Activated CD8-positive, alpha-beta memory T cell treated with anti-CD3 and anti-CD28 coated beads for 36 hours (primary cell): Measurements from ENCODE around the gene STS. TPM values are rescaled to one million over a fixed set of nuclear protein-coding genes. Genes with fewer than 3 reads are reported as not detected.
"Not testable (repeated sequence)": the region's sequence is repeated elsewhere in the genome, so short reads cannot be mapped to it uniquely, and the experiment has no call there.

ENCODE experiments used
- CTCF ChIA-PET: fragments of 350-600 bp; sonication (Branson Sonifier 250); formaldehyde crosslinking; loops from one replicate; lab custom pipeline; 2021; ENCODE audit warnings: antibody characterized with exemption; lab: Charles Lee
- POLR2A ChIA-PET: fragments of 350-600 bp; sonication (Branson Sonifier 250); formaldehyde crosslinking; loops from one replicate; lab custom pipeline; 2021; ENCODE audit warnings: antibody characterized with exemption; lab: Charles Lee
- total RNA-seq, 2 experiments: library from RNA; stranded (reverse); gene quantifications; one replicate each; pipeline ENCODE4 v1.2.3, GENCODE V29; 2021

The STS gene
- total RNA-seq, 2 experiments from 2014 or later = 1.9 to 2.1 TPM

DNA sequence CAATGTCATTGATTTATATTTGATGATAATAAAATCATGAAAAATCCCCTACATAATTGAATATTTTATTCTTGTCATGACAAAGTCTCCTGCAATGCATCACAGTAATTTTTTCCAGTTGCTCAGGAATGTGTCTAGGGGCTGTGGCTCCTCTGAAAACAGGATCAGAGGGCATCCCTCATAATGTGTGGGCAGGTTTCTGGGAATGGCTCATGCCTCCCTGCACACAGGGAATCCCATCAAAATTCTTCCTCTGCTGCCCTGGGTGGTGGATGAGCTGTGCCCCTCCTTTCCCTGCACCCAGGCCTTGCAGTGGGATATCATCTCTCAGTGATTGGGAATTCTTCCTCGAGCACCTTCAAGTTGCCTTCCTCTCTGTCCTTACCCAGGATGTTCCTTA is 20.9 kb downstream of the STS start:
- CTCF ChIA-PET = no interaction called here

GRCh38 chrX:7169627-7170026 is 22.1 kb downstream of the STS start:
- ChIA-PET POLR2A (no interaction called here), CTCF (no interaction called here)

More for the DNA sequence above, 20.9 kb downstream of the STS start:
- POLR2A ChIA-PET = no interaction called here

DNA sequence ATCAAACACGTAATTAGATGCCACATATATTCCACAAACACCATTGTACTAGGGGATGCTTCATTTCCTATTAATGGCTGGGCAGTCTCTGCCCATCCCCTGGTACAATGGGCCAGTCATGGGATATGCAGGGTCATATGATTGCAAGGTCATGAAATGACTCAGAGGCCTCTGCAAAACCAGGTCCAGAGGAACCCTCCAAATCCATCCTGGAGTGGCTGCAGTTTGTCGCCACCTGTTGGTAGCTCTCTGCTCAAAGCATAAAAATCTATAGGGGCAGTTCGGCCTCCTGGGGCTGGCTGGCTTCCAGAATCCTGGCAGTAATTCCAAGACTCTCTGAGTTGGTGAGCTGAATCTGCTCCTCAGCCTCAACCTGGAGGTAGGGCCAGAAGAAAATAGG is 23.4 kb downstream of the STS start:
- CTCF ChIA-PET = interaction anchor here (0.5 kb wide), 1 partner anchor 16 kb away, joined by 3 read pairs; no protein-coding TSS in a partner anchor
- POLR2A ChIA-PET = no interaction called here

- CTCF ChIA-PET, POLR2A ChIA-PET: not testable (repeated sequence)
Measured at GRCh38 chrX:7178859-7179258, 31.3 kb downstream of the STS start.

DNA sequence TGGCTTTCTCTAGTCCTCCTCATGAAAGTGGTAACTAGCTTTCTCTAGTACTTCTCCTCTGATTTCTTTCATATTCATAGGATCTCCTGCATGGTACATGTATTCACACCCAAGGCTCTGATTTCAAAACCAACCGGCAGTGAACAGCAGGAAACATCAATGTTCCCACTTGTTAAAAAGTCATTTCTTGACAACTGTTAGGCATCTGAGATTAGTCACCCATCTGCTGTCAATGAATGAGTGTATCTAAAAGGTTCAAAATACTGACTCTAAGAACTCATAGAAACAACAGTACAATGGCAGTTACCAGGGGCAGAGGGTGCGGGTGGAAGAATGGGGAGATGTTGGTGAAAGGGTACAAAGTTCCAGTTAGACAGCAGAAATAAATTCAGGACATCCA is 31.9 kb downstream of the STS start:
- CTCF ChIA-PET = no interaction called here
- POLR2A ChIA-PET = no interaction called here

DNA sequence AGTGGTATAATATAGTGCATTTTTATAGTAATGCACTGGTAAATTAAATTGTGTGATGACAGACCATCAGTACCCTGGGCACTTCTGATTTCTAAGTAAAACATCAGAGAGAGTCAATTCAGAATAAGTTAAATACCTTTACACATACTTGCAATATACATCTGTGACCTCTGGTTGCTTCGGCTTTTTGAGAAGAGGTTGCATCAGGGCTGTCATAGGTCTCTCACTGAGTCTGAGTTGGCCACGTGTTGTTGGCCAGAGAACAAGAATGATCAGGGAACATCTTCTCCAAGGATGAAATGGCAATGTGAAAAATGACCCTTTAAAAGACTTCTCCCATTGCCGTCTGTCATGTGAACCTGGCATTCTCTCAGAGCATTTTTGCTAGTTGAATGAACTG is 37.3 kb downstream of the STS start:
- ChIA-PET CTCF (no interaction called here), POLR2A (no interaction called here)

DNA sequence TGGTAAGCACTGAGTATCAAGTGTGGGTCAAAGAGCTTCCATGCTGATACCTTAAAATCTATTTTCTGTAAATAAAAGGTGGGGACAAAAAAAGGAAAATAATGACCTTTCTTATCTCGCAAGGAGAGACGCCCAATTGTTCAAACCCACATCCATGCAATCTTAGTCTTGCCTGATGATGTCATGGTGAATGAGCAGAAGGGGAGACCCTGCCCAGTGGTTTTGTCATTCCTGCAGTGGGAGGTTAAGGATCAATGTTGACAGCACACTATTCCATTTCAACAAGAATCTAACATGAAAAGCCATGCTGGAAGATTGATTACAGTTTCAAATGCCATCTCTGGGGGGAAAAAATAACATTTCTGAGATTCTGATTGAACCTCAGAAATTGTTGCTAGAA is 41.2 kb downstream of the STS start:
- POLR2A ChIA-PET = no interaction called here
- CTCF ChIA-PET = no interaction called here

- ChIA-PET CTCF (no interaction called here), POLR2A (no interaction called here)
Measured at GRCh38 chrX:7190157-7190556, 42.6 kb downstream of the STS start.

GRCh38 chrX:7191681-7192110 is 44.2 kb downstream of the STS start:
- ChIA-PET CTCF (no interaction called here), POLR2A (no interaction called here)

GRCh38 chrX:7192871-7193270 is 45.4 kb downstream of the STS start:
- ChIA-PET POLR2A (no interaction called here), CTCF (no interaction called here)

GRCh38 chrX:7194606-7195005 is 47.1 kb downstream of the STS start:
- ChIA-PET POLR2A (no interaction called here), CTCF (no interaction called here)

Other genes starting within 250 kb of the STS start
- 10 to 100 TPM; 26.8 to 26.9 TPM for gene PUDP, start 441 bp downstream of the STS start, total RNA-seq